Forelimb muscle (tissue), 1 donor: ENCODE measurements around the gene ACOX1. TPM values are rescaled to one million over a fixed set of nuclear protein-coding genes. Genes with fewer than 3 reads are reported as not detected.
A peak's percentile ranks its signal among the peaks of the same experiment; 100 is the strongest.

Experiments
- DNase-seq: peaks from one replicate; pipeline ENCODE4 v3.0.0-alpha.2; 2013; ENCODE audit warnings: low read depth
- polyA plus RNA-seq: library from polyadenylated mRNA; unstranded; fragments of 120-200 nt; gene quantifications from one replicate; pipeline ENCODE4 v1.2.1, GENCODE V29; 2013; ENCODE audit not compliant: insufficient read length

The ACOX1 gene
- polyA plus RNA-seq, result 18.9 TPM

- DNase-seq, result peak; percentile 92
These were observed at the start of gene ACOX1, which contains the start of gene TEN1 for GRCh38 chr17:75978938-75979704. Gene ACOX1, minus strand, starts transcription at chr17:75979166. Its CDS starts 93 bp downstream, at chr17:75979073. Gene TEN1, plus strand, starts transcription at chr17:75979240. Its CDS starts 6,953 bp downstream, at chr17:75986193.

DNA sequence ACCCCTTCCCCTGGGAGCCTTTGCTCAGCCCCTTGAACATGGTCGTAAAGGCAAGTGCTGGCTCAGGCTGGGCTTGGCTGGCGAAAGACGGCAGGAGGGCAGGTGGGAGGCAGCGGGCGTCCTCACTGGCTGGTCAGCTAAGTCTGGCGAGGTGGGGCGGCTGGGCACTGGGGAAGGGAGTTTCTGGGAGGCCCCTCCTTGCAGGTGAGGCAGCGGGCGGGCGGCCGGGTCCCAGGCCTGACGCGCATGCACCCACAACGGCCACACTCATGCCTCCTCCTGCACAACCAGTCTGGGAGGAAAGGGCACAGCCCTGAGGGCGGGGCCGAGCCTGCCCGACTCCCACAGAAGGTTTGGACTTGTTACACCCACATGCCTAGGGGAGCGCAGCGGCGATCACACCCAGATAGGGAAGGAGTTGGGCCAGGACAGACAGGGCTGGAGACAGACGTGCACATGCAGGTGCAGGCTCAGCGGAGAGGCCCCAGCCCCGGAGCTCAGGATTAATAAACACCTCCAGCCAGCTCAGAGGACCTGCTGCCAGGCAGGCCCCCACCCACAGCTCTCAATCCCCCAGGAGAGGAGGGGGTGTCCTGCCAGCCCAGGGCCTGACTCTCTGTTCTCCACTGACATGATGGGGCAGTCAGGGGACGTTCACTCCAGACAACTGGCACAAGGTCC is 48.3 kb upstream of the ACOX1 start, which contains the start of gene EVPL:
TSS of gene EVPL (minus strand) at position 148 of the 681 bp plus-strand sequence. CDS start at position 40, 108 bp downstream.
- DNase-seq, result no peak

DNA sequence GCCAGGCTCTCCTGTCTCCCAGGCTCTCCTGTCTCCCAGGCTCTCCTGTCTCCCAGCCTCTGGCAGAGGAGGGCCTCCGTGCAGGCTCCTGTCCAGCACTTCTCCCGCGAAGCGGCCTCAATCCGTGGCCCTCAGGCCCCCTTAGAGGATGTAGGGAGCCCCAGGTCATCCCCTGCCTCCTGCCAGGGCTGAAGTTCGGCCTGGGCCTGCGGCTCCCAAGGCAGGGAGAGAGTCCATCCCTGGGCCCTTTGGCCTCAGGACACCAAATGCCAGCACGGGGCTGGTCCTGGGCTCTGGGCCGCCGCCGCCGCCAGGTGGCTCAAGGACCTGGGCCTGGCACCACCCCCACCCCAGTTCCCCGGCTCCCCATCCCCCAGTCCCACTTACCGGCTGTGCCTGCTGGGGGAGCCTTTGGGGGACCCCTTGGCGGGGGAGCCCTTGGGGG is 47.8 kb upstream of the ACOX1 start:
- no peak for DNase-seq

DNA sequence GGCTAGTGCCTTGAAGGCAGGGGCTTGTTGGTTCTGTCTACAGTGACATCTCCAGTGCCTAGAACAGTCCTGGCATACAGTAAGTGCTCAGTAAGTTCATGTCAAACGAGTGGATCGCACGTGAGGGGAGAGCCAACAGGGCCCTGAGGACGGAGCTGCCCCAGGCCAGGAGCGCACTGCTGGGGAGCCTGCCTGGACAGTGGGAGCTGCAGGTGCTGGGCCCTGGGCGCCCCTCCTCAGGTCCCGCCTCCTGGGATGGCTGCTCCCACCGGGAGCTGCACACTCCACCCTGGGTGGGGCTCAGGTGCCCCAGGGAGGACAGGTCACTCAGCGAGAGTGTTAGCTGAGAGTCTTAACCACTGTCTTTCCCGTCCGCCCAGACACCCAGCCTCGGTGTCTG is 46.3 kb upstream of the ACOX1 start:
- DNase-seq, result no peak

DNA sequence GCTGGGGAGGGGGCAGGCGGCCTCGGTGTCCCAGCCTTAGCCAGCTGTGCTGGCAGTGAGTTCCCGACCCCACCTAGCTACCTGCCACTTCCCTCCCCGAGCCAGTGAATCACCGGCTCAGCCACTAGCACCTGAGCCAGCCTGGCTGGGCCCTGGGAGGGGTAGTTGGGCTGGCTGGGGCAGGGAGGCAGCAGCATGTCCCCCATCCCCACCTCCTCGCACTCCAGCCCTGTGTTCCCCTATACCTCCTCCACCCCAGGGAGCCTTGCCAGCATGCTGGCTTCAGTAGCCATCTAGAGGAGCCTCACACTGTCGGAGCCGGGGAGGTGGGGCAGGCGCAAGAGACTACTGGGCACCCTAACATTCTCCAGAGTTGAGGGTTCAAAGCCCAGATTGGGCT is 45.4 kb upstream of the ACOX1 start:
- DNase-seq, result no peak

DNA sequence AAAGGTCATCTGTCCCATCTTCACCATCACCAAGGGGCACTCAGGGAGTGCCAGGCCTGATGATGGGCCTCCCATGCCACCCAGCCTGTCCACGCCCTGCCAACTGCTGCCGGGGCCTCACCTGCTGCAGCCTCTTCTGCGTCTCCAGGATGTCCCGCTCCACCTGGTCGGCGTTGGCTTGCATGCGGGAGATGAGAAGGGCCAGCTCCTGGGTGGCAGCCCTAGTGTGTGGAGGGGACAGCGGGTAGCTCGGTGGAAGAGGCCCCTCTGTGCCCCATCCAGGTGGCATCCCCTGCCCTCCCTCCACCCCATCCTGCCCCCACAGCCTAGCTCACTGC is 44.9 kb upstream of the ACOX1 start:
- no peak for DNase-seq

GRCh38 chr17:76022973-76023899 is 44.3 kb upstream of the ACOX1 start:
- no peak for DNase-seq

DNA sequence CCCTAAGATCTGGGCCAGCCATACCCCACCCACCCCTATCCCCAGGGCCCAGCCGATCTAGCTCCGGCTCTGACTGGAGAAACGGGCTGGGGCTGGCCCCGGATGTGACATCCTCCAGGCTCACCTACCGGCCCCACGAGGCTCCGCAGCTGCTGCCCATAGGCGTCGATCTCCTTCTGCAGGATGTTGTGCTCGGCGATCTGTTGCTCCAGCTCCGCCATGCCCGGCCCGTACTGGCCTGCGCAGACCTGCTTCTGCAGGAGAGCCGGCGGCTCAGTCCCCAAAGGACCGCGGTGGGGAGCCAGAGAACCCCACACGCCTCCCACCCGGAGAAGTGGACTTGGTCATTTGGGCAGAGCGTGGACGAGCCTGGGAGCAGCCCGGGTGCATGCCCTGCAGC is 43.3 kb upstream of the ACOX1 start:
- no peak for DNase-seq

GRCh38 chr17:76019833-76020467 is 41.0 kb upstream of the ACOX1 start:
- DNase-seq, result no peak

- DNase-seq, result no peak
These were observed 39.8 kb upstream of the ACOX1 start for GRCh38 chr17:76018801-76019200.

DNA sequence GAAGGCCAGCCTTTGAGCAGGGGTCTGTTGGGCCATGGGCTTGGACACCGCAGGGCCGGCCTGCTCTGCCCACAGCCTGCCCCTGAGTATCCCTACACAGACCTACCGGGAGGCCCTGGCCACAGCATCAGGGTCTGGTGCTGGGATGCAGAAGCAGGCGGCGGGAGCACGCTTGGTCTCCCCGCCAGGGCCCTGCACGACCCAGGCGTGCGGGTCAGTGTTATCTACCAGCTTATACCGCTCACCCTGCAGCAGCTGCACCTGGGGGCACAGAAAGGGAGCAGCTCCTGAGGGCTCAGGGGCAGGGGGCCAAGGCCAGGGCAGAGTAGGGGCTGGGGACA is 39.3 kb upstream of the ACOX1 start:
- DNase-seq, result no peak

DNA sequence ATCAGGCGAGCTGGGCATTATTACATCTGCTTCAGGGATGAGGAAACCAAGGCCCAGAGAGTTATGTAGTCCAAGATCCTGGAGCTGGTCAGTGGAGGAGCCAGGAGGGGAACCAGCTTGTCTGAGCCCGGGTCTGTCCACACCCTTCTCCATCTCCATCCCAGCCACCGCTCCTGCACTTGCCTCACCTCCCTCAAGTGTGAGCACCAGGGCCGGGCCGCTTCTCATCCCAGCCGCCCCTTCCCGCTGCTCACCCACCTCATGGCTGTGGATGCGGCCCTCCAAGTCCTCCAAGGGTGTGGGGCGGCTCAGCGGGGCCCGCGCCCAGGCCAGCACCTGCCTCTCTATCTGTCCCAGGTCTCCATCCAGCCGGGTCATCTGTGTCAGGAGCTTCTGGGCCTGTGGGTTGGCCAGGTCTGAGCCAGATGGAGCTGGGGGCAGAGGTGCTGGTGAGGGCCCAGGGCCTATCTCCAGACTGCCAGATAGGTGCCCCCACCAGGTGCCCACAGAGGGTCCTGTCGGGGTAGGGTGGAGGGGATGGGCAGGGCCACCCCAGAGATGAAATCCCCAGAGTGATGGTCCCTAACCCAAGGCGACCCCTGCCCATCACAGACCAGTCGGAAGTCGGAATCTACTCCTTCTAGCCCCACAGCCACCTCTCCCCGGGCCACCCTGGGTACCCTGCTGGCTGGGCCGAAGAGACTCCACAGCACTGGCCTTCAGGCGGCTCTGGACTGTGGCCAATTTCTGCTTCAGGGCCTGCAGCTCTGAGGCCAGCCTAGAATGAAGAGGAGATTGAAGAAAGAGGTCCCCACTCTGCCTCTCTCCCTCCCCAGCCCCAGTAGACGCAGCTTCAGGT is 38.7 kb upstream of the ACOX1 start:
- no peak for DNase-seq

- DNase-seq, result no peak
These were observed 35.9 kb upstream of the ACOX1 start for GRCh38 chr17:76014925-76015261.

GRCh38 chr17:76014100-76014924 is 35.3 kb upstream of the ACOX1 start:
- DNase-seq, result no peak

DNA sequence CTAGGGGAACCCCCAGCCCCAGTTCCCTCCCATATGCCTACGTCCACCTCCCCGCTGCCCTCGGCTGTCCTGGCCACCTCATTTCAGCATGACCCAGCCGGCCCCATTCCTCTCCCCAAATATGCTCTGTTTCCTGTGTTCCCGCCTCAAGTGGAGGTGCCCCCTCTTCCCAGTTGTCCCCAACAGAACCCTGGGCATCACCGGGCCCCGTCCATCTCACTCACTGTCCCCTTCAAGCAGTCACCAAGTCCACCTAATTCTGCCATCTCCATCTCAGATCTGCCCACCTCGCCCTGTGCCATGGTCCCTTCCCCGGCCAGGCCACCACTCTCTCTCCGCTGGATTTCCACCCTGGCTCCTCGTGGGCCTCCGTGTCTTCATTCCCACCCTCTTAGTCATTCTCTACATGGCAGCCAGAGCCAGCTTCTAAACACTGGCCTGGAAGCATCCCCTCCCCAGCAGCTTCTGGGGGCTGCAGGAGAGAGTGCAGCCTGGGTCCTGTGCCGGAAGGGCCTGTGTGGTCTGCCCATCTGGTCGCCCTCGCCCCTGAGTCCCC is 34.5 kb upstream of the ACOX1 start:
- DNase-seq, result no peak

GRCh38 chr17:76011951-76012350 is 33.0 kb upstream of the ACOX1 start:
- DNase-seq, result no peak

DNA sequence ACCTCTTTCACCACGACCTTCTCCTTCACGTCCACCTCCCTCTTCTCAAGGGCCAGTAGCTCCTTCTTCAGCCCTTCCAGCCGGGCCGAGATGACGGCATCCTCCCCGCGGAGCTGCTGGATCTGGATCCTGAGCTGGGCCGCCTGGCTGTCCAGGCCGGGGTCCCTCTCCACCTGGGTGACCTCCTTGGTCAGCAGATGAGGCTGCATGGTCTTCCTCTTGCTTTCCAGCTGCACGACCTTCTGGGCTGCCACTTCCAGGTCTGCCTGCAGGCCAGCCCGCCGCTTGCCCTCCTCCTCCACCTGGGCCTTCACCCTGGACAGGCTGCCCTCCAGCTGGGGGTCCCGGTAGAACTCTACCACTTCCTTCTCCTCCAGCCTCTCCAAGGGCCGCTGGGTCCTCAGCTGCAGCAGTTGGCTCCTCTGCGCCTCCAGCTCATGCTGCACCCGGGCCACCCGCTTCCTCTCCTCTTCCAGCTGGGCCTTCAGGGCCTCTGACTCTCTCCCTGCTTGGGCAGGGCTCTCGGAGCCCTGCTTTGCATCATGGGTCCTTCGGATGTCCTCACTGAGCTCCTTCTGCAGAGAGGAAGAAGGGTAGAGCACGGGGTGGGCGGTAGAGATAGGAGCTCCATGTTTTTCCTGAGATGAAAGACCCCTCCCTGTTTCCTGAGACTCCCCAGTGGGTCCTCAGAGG is 31.1 kb upstream of the ACOX1 start:
- no peak for DNase-seq

DNA sequence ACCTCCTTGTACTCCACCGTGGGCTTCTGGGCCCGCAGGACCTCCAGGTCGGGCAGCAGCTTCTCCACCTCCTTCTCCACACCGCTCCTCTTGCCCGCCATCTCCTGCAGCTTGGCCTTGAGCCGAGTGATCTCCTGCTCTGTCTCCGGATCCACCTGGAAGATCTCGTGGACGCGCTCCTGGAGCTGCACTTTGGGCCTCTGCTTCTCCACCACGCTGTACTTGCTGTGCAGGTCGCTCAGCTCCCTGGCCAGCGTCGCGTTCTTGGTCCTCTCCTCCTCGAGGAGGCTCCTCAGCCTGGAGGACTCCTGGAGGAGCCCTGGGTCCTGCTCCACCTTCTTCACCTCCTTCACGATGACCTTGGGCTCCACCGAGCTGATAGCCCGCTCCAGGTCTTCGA is 30.5 kb upstream of the ACOX1 start:
- no peak for DNase-seq
